LNCAP (cell line): Measurements from ENCODE around the gene MCEMP1.

Experiments
- TF ChIP-seq, protein P1 (sequence below): fragments of 450-650 bp; IDR thresholded peaks from 2 replicates; pipeline ENCODE4 v1.5.1; 2017; ENCODE audit warnings: mild to moderate bottlenecking

Gene MCEMP1

DNA sequence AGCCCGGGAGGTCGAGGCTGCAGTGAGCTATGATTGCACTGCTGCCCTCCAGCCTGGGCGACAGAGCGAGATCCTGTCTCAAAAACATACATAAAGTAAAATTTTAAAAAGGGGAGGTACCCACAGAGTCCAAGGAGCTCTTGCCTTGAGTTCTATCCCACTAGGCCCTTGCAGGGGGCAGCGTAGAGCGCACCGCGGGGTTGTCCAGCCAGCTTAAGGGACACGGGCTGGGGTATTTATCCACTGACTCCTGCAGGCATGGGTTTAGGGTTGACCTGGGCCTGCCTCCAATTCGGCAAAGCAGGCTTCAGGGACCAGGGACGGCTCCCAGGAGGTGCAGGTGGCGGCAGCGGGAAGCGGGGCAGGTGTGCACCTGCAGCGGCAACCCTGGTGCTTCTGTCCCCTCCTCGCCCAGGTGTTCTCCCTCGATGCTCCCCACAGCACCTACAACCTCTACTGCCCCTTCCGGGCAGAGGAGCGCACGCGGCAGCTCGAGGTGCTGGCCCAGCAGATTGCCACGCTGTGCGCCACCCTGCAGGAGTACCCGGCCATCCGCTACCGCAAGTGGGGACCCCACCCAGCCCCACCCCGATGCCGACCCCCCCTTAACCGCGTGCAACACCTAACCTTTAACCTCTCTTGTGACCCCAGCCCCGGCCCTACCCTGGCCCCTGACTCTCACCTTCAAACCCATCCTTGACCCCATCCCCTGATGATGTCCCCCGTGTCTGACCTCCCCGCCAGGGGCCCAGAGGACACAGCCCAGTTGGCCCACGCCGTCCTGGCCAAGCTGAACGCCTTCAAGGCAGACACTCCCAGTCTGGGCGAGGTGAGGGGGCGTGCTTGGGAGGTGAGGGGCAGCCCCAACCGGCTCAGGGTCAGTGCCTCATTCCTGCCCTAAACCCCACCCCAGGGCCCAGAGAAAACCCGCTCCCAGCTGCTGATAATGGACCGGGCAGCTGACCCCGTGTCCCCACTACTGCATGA is 35.3 kb upstream of the MCEMP1 start:
- TF ChIP-seq, protein P1, sequence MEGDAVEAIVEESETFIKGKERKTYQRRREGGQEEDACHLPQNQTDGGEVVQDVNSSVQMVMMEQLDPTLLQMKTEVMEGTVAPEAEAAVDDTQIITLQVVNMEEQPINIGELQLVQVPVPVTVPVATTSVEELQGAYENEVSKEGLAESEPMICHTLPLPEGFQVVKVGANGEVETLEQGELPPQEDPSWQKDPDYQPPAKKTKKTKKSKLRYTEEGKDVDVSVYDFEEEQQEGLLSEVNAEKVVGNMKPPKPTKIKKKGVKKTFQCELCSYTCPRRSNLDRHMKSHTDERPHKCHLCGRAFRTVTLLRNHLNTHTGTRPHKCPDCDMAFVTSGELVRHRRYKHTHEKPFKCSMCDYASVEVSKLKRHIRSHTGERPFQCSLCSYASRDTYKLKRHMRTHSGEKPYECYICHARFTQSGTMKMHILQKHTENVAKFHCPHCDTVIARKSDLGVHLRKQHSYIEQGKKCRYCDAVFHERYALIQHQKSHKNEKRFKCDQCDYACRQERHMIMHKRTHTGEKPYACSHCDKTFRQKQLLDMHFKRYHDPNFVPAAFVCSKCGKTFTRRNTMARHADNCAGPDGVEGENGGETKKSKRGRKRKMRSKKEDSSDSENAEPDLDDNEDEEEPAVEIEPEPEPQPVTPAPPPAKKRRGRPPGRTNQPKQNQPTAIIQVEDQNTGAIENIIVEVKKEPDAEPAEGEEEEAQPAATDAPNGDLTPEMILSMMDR = peak; percentile 7; the same call in 1 of the 2 replicates

DNA sequence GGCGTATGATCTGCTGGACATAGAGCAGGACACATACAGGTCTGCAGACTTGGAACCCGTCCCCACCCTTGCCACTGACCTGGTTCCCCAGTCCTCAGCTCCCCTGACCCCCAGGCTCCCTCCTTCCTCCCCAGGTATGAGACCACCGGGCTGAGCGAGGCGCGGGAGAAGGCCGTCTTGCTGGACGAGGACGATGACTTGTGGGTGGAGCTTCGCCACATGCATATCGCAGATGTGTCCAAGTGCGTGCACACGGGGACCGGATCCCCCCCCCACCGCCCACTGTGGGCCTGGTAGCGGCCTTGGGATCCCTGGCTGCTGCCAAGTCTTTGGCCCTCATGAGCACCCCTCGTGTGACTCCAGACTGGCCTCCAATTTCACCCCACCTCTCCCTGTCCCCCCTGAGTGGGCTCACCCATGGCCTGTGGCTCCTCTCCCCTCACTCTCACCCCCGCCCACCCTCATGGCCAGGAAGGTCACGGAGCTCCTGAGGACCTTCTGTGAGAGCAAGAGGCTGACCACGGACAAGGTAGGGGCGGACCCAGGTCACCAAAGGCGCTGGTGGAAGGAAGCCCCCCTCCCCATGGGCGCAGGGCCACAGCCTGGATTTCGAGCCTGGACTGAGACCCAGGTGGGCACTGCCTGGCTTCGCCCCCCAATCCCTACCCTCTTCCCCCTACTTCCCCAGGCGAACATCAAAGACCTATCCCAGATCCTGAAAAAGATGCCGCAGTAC is 34.4 kb upstream of the MCEMP1 start:
- TF ChIP-seq, protein P1 = no peak

DNA sequence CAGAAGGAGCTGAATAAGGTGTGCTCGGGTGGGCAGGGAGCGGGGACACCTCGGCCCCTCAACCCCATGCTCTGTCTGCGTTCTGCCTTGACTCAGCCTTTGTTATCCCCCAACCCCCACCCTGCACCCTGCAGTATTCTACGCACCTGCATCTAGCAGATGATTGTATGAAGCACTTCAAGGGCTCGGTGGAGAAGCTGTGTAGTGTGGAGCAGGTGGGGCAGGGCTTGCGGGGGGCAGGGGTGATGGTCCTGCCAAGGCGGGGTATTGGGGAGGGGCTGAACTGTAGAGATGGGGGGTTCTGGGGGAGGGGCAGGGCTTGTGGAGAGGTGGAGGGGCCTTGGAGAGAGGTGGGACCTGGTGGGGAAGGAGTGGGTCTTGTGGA is 33.9 kb upstream of the MCEMP1 start:
- TF ChIP-seq, protein P1 = no peak

DNA sequence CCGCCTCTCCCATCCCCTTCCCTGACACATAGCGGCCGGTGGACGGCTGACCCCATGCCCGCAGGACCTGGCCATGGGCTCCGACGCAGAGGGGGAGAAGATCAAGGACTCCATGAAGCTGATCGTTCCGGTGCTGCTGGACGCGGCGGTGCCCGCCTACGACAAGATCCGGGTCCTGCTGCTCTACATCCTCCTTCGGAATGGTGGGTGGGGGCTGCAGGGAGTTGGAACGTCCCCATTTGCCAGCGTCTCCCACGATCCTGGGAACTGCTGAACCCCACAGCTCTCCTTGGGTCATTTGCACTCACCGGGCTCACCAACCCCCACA is 32.4 kb upstream of the MCEMP1 start:
- TF ChIP-seq, protein P1 = no peak

DNA sequence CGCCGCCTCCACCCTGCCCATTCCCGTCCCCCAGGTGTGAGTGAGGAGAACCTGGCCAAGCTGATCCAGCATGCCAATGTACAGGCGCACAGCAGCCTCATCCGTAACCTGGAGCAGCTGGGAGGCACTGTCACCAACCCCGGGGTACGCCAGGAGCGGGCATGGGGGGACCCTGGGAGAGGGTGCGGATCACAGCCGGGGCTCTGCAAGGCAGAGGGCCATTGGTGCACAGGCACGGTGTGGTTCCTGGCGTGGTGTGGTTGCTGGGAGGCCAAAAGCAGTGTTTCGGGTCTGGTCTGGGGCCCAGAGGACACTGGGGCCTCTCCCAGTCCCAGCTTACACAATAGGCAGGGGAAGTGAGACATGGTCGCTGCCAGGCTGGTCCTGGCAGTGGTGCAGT is 31.7 kb upstream of the MCEMP1 start:
- TF ChIP-seq, protein P1 = no peak

DNA sequence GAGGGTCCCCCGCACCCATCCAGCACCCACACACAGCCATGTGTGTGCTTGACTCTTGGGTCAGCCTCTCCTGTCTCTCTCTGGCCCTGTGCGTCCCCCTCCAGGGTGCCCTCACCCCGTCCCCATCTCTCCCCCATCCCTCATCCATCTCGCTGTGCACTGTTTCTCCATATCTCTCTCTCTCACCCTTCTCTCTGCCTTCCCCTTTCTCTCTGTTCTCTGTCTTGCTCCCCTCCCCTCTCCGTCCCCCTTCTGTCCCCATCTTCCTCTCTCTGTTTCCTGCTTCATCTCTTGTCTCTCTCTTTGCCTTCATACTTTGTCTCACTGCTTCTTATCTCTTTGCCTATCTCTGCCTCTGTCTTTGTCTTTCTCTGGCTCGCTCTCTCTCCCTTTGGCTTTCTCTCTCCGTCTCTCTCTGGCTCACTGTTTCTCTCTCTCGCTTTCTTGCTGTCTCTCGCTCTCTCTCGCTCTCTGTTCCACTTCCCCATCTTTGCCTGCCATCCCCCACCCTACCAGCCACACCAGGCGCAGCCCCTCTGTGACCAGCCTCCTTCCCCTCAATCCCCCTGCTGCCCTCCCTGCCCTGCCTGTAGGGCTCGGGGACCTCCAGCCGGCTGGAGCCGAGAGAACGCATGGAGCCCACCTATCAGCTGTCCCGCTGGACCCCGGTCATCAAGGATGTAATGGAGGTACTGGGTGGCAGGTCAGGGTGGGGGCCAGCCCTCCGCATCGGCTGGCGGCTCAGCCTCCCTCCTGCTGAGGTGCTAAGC is 31.0 kb upstream of the MCEMP1 start:
- TF ChIP-seq, protein P1 = no peak

DNA sequence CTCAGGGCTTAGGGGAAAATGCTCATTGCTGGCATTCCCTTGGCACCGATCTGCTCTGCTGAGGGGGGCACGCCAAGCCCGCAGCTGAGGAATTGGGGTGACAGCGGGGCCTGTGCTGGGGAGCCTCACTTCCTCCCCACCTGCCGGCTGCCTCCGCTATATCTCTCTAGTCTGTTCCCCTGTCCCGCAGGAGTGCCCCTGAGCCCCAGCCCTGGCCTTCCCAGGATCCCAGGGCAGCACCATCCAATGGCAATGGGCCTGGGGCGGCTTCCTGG is 30.5 kb upstream of the MCEMP1 start:
- TF ChIP-seq, protein P1 = no peak
